ENCODE data around the gene ZCCHC17. TPM values are rescaled to one million over a fixed set of nuclear protein-coding genes. Genes with fewer than 3 reads are reported as not detected.

ZCCHC17 gene
- total RNA-seq, 1 donor from 2014 or later: 17.4 TPM

DNA sequence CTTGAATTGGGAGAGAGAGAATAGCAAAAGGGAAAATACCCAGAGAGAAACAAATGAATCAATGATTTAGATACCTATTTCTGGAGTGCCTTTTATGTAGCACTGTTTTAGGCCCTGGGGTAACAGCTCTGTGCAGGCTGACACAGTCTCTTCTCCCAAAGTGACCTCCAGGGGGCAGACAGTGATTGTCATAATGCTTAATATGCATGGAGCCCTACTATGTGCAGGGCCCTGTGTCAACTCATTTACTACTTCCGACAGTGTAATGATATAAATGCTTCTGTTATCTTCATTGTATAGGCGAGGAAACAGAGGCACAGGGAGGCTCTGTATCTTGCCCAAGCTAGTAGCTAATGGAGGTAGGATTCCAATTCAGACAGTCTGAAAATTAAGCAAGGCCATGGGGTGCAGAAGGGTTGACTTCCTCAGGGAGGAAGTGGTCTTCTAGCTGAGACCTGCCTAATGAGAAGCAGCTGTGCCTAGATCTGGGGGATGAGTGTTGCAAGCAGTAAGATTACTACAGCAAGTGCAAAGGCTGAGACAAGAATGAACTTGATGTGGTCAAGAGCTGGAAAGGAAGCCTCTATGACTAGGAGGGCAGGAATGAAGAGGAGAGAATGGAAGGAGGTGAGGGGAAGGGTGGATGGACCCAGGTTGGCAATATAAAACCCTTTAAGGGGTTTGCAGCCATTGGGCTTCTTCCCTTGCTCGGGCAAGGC lies 100.0 kb downstream of the ZCCHC17 start:
- H3K27me3 ChIP-seq: no peaks in the 10 kb centered on the region
- intact Hi-C loops (cut with DNase I): no loop called here
- H3K9me3 ChIP-seq: no peaks in the 10 kb centered on the region
- no peaks in the 10 kb centered on the region for H3K36me3 ChIP-seq
- DNase-seq (ENCODE audit: extremely low spot score in 2 of 2): no peak
- TF ChIP-seq, protein P1, sequence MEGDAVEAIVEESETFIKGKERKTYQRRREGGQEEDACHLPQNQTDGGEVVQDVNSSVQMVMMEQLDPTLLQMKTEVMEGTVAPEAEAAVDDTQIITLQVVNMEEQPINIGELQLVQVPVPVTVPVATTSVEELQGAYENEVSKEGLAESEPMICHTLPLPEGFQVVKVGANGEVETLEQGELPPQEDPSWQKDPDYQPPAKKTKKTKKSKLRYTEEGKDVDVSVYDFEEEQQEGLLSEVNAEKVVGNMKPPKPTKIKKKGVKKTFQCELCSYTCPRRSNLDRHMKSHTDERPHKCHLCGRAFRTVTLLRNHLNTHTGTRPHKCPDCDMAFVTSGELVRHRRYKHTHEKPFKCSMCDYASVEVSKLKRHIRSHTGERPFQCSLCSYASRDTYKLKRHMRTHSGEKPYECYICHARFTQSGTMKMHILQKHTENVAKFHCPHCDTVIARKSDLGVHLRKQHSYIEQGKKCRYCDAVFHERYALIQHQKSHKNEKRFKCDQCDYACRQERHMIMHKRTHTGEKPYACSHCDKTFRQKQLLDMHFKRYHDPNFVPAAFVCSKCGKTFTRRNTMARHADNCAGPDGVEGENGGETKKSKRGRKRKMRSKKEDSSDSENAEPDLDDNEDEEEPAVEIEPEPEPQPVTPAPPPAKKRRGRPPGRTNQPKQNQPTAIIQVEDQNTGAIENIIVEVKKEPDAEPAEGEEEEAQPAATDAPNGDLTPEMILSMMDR (IDR thresholded peaks at IDR 0.05): no peak
- TF ChIP-seq POLR2A (IDR thresholded peaks at IDR 0.05) (no peak), POLR2AphosphoS5 (IDR thresholded peaks at IDR 0.05; ENCODE audit: insufficient read depth in 1 of 2, low read depth in 1 of 2) (no peak)
- no peak overlapping the region for H3K27ac ChIP-seq
- no peak overlapping the region for H3K4me3 ChIP-seq
- peaks cover 8% of the 10 kb centered on the region for H3K4me1 ChIP-seq

DNA sequence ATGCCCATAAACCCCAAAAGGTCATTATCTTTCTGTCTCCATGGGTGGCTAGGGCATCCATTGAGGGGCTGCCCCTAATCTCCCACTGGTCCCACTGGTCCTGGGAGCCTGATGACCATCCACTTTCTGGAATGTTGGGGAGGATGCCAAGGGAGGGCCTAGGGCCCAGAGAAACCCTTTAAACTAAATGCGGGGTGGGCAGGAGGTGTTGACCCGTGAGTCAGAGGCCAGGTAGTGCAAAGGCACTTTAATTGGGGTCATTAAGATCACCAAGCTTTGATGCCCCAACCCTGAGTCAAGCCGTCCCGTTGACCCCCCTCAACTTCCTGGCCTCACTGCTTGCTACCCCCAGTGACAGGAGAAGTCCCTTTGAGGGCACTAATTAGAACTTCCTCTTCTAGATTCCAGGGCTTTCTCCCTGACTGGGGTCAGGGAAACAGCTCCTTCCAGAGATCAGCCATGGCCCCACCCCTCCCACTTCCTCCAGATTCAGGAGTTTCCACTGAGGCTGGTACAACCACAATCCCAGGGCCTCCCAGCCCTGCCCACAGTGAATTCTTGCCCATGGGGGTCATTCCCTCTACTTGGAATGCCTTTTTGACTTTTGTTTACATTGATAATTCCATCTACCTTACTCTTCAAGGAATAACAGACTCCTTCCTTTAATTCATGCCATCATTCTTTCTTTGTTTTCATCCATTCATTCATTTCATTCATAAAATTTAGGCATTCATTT lies 100.7 kb downstream of the ZCCHC17 start:
- Histone ChIP-seq H3K9me3 (no peaks in the 10 kb centered on the region), H3K36me3 (no peaks in the 10 kb centered on the region), H3K4me1 (peaks cover 8% of the 10 kb centered on the region), H3K27me3 (no peaks in the 10 kb centered on the region), H3K4me3 (no peak overlapping the region), H3K27ac (no peak overlapping the region)
- intact Hi-C loops (cut with DNase I): no loop called here
- no peak for TF ChIP-seq POLR2A (IDR thresholded peaks at IDR 0.05)
- no peak for TF ChIP-seq POLR2AphosphoS5 (IDR thresholded peaks at IDR 0.05; ENCODE audit: insufficient read depth in 1 of 2, low read depth in 1 of 2)
- TF ChIP-seq, protein P1 (IDR thresholded peaks at IDR 0.05): no peak
- DNase-seq (ENCODE audit: extremely low spot score in 2 of 2): no peak

- Histone ChIP-seq H3K9me3 (no peaks in the 10 kb centered on the region), H3K27me3 (no peaks in the 10 kb centered on the region), H3K36me3 (no peaks in the 10 kb centered on the region), H3K4me3 (no peak overlapping the region), H3K4me1 (peaks cover 8% of the 10 kb centered on the region), H3K27ac (no peak overlapping the region)
- TF ChIP-seq POLR2A (IDR thresholded peaks at IDR 0.05): no peak
- no peak for TF ChIP-seq POLR2AphosphoS5 (IDR thresholded peaks at IDR 0.05; ENCODE audit: insufficient read depth in 1 of 2, low read depth in 1 of 2)
- TF ChIP-seq, protein P1 (IDR thresholded peaks at IDR 0.05): no peak
- DNase-seq (ENCODE audit: extremely low spot score in 2 of 2): no peak
- intact Hi-C loops (cut with DNase I): no loop called here
These were observed 101.4 kb downstream of the ZCCHC17 start for GRCh38 chr1:31398246-31398645.

DNA sequence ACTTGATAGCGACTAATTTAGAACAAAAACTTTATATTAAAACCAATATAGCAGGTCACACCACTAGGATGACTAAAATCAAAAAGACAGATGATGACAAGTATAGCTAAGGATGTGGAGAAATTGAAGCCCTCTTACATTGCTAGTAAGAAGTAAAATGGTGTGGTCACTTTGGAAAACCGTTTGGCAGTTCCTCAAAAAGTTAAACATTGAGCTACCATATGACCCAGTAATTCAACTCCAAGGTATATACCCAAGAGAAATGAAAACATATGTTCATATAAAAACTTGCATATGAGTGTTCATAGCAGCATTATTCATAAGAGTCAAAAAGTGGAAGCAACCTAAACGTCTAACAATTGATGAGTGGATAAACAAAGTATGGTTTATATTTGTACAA lies 103.1 kb downstream of the ZCCHC17 start:
- Histone ChIP-seq H3K4me3 (no peak overlapping the region), H3K9me3 (no peaks in the 10 kb centered on the region), H3K4me1 (peaks cover 1% of the 10 kb centered on the region), H3K36me3 (no peaks in the 10 kb centered on the region), H3K27ac (no peak overlapping the region), H3K27me3 (no peaks in the 10 kb centered on the region)
- intact Hi-C loops (cut with DNase I): no loop called here
- no peak for TF ChIP-seq POLR2AphosphoS5 (IDR thresholded peaks at IDR 0.05; ENCODE audit: insufficient read depth in 1 of 2, low read depth in 1 of 2)
- TF ChIP-seq POLR2A (IDR thresholded peaks at IDR 0.05): no peak
- TF ChIP-seq, protein P1 (IDR thresholded peaks at IDR 0.05): no peak
- DNase-seq (ENCODE audit: extremely low spot score in 2 of 2): no peak

- no peaks in the 10 kb centered on the region for H3K36me3 ChIP-seq
- no peaks in the 10 kb centered on the region for H3K9me3 ChIP-seq
- no peaks in the 10 kb centered on the region for H3K27me3 ChIP-seq
- H3K4me1 ChIP-seq: no peaks in the 10 kb centered on the region
- no peak for DNase-seq (ENCODE audit: extremely low spot score in 2 of 2)
- intact Hi-C loops (cut with DNase I): no loop called here
- no peak overlapping the region for H3K4me3 ChIP-seq
- TF ChIP-seq, protein P1 (IDR thresholded peaks at IDR 0.05): no peak
- TF ChIP-seq POLR2A (IDR thresholded peaks at IDR 0.05) (no peak), POLR2AphosphoS5 (IDR thresholded peaks at IDR 0.05; ENCODE audit: insufficient read depth in 1 of 2, low read depth in 1 of 2) (no peak)
- H3K27ac ChIP-seq: no peak overlapping the region
These were observed 103.6 kb downstream of the ZCCHC17 start for GRCh38 chr1:31400393-31400792.

Measured in vagina (tissue), 2 donors.